ENCODE results near the gene CDH15.

DNA sequence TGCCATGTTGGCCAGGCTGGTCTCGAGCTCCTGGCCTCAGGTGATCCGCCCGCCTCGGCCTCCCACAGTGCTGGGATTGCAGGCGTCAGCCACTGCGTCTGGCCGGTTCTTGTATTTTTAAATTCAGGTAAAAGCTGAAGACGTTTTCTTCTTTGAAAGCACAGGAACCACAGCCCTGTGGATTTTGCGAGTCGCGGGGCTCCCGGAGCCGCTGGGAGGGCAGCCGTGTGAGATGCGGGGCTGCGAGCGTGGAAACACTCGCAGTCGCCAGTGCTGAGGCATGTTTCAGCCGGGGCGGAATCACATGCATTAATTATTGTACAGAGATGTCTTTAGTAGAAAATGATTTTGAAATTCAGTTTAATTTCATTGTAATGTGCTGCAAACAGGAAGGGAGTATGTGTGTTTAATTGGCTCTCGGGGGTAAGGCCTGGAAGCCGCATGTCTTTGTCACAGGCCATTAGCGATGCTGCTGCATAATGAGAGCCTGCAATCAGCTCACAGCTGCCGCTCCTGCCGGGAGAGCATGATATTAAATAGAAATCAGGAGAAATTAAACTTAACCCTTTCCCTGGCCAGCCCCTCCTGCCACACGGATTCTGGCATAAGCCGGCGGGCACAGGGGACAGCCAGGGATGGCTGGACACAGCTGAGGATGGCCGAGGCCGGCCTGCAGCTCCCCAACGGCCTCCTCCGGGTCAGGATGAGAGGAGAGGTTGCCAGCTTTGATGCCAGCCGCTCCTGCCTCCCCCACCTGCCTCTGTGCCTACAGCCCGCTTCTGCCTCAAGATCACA is 35.4 kb upstream of the CDH15 start:
- TF ChIP-seq, protein P1, sequence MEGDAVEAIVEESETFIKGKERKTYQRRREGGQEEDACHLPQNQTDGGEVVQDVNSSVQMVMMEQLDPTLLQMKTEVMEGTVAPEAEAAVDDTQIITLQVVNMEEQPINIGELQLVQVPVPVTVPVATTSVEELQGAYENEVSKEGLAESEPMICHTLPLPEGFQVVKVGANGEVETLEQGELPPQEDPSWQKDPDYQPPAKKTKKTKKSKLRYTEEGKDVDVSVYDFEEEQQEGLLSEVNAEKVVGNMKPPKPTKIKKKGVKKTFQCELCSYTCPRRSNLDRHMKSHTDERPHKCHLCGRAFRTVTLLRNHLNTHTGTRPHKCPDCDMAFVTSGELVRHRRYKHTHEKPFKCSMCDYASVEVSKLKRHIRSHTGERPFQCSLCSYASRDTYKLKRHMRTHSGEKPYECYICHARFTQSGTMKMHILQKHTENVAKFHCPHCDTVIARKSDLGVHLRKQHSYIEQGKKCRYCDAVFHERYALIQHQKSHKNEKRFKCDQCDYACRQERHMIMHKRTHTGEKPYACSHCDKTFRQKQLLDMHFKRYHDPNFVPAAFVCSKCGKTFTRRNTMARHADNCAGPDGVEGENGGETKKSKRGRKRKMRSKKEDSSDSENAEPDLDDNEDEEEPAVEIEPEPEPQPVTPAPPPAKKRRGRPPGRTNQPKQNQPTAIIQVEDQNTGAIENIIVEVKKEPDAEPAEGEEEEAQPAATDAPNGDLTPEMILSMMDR (IDR thresholded peaks at IDR 0.05): no peak
- TF ChIP-seq EP300 (IDR thresholded peaks at IDR 0.05): no peak

Data from ovary (tissue), 3 donors.